AG08395 (cell line): ENCODE data around the gene GAB1.

Experiments
- DNase-seq: peaks from one replicate; pipeline ENCODE4 v3.0.0; 2012; ENCODE audit warnings: mixed read lengths, low spot score

GAB1 gene

DNA sequence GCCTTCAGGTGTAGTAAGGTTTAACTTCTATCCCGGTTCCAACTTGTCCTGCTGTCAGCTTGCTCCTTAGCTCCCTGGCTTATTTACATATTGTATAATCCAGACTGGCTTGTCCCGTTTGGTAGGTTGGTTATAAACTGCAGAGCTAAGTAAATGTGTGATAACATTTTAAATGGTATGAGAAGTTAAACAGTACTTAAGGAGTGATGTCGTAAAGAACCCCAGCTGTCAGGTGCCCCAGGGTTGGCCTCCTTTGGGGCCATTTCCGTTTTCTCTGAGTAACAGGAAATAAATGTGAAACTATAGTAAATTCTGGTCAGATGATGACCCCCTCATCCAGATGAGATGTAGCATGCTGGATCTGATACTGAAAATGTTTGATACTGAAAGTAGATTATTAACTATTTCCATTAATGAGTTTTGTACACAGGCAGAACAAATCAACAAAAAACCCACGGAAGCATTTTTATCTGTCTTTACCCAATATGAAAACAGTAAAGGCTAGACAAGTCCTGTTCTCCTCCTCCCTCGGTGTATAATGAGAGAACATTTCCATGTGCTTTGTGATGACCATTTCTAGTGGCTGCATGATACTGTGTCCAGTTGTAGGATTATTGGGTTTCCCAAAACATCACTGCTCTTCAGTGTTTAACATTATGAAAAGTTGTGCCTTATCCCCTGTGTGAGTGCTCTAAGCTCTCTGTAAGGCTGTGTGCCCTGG lies 22.4 kb downstream of the GAB1 start:
- peak; percentile 29 for DNase-seq

DNA sequence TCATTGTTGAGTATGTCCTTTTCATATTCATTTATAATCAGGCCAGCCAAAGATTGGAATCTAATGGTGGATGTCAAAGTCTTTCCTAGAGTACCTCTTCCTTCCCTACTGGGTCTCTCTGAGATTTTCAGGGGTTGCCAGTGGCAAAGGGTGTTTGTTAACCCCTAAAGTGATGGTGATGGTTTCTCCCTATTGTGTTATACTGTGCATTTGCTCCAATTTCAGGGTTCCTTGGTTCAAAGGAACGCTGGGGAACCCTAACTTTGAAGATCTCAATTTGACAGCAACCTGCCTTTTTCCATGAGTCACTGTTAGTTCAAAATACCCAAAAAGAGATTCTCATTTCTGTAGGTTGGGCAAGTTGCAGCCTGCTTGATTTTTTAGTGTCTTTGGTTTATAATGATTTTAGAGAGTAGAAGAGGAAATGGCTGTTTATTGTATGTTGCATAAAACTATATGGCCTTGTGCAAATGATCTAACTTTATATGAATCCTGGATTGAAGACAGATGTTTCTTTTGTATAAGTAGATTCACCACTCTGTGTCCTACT lies 23.0 kb downstream of the GAB1 start:
- no peak for DNase-seq

DNA sequence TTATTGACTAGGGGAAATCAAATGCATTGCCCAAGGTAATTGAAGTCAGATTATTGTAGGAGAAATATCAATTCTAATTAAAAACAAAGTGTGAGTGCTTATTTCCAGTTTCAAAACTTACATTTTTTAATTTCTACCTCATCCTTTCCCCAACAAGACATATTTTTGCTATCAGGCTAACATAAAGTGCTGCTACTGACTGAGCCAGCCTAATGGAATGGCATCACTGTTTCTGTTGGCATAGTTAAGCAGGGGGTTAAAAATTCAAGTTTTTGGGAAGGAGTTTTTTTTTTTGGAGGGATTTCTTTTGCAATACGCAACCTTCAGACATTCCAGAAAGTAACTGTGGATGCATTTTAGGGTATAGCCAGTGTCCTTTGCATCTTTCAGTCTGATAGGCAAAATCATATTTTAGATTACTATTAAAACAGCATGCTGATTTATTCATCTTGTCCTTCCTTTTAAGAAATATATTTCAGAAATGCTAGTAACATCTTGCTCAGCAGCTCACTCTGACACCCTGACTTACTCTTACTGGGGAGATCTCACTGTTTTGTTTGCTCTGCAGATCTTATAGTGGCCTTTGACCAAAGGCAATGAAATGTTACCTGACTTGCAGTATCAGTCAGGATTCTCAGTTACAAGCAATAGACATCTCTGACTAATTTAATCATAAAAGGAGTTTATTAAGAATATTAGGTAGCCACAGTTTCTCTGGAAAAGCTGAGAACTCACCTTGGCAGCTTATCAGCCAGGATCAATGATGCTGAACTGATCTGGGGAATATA lies 24.4 kb downstream of the GAB1 start:
- peak; percentile 54 for DNase-seq

DNA sequence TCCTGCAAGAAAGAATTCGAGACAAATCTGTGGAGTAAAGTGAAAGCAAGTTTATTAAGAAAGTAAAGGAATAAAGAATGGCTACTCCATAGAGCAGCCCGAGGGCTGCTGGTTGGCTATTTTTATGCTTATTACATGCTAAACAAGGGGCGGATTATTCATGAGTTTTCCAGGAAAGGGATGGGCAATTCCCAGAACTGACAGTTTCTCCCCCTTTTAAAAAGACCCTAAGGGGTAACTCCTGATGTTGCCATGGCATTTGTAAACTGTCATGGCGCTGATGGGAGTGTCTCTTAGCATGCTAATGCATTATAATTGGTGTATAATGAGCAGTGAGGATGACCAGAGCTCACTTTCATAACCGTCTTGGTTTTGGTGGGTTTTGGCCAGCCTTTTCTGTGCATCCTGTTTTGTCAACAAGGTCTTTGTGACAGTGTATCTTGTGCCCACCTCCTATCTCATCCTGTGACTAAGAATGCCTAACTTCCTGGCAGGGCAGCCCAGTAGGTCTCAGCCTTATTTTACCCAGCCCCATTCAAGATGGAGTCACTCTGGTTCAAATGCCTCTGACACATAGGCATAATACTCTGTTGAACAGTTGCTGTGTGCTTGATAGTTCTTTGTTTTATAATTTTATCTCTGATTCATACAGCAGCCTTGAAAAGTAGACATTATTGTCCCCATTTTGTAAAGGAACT lies 25.8 kb downstream of the GAB1 start:
- no peak for DNase-seq

DNA sequence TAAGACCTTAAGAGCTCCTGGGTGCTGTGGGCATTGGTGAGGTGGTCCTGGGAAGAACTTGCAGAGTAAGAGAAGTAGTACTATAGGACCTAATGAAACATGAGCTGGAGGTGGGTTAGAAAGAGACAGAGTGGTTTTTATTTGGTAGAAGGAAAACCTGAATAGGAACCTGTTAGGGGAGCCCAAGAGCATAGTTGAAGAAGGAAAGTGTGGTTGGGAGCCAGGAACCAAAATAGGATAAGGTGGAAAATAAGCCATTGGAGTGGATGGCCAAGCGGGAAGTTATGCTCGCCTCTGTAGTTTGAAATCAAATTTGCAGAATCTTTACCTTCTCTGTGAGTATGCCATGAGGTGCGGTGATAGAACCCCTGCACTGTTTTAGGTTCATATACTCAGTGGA lies 26.7 kb downstream of the GAB1 start:
- no peak for DNase-seq

DNA sequence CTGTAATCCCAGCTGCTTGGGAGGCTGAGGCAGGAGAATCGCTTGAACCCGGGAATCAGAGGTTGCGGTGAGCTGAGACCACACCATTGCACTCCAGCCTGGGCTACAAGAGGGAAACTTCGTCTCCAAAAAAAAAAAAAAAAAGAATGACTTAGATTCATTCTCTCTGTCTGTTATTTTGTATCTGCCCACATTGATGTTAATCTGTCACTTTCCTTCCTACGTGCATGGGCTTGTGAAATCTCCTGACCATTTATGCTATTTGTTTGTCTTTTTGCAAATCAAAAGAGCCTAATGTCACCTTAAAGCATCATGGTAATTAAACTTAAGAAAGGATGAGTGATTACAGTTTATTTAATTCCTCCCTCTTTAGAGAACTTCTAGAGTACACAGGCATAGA lies 27.4 kb downstream of the GAB1 start:
- DNase-seq, result no peak

DNA sequence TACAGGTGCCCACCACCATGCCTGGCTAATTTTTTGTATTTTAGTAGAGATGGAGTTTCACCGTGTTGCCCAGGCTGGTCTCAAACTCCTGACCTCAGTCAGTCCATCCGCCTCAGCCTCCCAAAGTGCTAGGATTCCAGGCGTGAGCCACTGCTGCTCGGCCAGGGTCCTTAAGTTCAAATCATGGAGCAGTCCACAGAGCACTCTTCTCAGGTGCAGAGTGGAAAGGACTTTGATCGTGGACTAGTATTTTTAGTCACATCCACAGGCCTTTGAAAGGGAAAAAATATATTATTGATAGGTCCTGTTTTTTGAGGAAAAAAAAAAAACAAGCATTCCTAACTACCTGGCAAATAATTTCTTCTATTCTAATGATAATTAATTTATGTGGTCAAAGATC lies 31.2 kb downstream of the GAB1 start:
- no peak for DNase-seq

DNA sequence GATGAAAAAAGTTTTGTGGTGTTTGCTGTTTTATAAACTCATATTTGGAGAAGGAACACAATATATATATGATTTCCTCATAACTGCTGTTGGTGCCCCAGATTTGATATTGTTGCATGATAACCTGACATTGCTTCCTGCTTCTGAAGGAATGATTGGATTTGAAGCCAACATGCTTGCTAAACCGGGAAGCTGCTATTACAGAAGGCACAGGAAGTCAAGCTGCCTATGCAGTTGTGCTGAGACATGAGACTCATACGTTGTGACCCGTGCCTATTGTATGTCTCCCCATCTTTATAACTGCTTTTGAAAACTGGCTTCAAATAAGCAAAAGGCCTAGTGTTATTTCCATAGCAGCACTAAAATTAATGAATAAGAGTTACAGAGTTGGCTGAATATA lies 32.9 kb downstream of the GAB1 start:
- no peak for DNase-seq

DNA sequence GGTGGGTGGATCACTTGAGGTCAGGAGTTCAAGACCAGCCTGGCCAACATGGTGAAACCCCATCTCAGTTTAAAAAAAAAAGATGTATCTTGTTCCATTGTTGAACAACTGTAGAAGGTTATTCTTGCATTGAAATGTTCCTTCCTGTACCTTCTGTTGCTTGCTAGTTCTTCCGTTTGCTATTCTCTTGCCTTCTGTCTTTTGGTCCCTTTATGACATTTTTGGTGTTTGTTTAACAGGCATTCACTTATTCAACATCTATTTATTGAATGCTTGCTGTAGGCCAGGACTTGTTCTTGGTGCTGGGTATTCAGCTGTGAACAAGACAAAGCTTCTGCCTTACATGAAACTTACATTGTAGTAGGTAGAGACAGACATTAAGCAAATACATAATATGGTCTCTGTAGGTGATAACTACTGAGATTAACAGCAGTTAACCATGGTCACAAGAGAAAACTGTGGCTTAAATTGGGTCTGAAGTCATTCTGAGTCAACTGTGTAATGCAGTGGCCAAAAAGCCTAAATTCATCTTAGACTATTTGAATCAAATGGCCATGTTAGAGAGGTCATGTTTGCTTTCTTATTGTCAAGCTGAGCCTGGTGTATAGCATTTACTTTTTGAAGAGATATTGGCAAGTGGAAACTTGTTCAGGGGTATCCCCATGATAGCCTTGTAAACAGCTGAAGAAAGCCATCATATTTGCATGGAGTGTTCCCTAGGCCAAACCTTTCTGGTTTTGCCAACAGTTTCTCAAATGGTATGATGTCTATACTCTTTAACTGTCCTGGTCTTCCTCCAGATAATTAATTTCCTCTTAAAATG lies 35.6 kb downstream of the GAB1 start:
- DNase-seq, result no peak

DNA sequence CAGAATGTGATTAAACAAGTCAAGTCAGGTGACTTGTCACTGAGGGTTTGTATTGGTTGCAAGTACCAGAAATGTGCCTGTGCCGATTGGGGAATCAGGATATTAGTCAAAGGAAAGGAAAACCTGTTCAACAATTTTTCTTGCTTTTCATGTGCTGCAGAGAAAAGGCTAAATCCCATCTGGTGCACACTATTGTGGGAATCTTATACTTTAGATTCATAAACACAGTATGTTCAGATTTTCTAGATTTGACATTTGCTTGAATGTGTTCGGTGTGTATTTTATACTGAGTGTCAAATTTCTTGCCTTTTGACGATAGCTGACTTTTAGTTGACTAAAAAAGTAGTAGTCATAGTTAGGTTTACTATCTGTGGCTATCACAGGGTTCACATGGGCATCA lies 37.6 kb downstream of the GAB1 start:
- no peak for DNase-seq

DNA sequence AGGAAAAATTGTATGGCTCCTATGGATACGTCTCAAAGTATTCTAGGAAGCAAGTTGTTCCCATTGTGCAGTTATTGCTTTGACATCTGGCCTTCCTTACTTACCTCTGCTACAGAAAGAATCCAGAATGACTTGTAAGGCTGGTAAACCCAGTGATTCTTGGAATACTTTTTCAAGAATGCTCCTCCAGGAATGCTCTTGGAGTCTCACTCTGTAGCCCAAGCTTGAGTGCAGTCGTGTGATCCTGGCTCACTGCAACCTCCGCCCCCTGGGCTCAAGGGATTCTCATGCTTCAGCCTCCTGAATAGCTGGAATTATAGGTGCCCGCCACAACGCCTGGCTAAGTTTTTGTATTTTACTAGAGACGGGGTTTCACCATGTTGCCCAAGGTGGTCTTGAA lies 38.1 kb downstream of the GAB1 start:
- no peak for DNase-seq

DNA sequence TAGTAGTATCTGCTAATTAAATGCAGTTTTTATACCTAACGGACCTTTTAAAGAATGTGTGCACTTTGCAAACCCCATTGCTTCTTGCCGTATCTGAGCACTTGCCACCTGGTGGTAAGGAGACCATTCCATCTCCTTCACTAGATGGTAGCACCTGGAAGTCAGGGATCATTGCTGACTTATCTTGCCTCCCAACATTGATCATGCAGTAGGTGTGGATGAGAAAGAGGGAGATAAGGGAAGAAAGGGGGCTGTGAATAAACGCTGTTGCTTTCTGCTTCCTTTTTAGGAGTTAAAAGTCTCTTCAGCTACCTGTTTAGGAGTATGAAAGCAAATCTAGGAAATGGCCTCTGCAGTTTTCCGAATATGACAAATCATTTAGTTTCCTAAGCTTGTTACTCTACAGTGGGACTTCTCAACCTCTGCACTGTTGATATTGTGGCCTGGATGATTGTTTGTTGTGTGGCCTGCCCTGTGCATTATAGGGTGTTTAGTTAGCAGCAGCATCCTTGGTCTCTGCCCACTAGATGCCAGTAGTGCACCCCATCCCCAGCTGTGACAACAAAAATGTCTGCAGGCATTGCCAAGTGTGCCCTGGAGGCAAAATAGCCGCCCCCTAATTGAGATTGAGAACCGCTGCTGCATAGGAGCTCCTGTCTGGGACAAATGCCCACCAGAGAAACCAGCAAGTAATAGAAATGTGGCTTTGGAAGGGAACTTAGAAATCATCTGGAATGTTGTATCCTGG lies 38.8 kb downstream of the GAB1 start:
- DNase-seq, result peak; percentile 37

DNA sequence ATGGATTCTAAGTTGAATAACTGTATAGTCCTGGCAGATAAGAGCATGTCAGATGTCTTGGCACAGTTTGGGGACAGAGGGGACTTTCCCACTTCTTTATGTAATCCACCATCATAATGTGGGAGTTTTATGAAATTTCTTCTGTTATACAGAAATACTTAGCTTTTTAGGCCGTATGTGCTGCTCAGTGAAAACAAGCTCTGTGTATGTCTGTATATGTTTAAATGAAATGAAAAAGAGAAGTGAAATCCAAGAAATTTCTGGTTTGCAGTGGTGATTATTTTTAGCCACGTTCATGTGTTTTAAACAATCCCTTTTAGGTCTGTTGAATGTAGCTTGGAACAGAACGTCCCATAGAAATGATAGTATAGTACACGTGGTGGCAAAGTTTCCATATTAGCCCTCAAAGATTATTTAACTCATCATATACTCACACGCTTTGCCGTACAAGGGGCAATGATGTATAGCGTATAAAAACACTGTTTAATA lies 41.0 kb downstream of the GAB1 start:
- DNase-seq, result no peak

DNA sequence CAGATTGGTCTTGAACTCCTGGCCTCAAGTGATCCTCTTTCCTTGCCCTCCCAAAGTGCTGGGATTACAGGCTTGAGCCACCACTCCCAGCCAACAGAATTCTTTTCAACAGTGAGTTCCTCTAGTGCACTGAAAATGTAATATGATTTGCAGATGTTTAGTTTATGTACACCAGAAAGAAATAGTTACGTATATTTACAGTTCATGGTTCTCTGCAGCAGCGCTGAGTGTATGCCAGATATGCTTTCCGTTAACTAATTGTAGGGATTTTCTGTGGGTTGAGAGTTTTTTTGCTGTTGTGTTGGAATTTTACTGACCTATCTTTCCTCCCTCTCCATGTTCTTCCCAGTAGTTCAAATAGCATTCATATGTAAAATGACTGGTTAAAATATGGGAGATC lies 44.0 kb downstream of the GAB1 start:
- DNase-seq, result no peak

DNA sequence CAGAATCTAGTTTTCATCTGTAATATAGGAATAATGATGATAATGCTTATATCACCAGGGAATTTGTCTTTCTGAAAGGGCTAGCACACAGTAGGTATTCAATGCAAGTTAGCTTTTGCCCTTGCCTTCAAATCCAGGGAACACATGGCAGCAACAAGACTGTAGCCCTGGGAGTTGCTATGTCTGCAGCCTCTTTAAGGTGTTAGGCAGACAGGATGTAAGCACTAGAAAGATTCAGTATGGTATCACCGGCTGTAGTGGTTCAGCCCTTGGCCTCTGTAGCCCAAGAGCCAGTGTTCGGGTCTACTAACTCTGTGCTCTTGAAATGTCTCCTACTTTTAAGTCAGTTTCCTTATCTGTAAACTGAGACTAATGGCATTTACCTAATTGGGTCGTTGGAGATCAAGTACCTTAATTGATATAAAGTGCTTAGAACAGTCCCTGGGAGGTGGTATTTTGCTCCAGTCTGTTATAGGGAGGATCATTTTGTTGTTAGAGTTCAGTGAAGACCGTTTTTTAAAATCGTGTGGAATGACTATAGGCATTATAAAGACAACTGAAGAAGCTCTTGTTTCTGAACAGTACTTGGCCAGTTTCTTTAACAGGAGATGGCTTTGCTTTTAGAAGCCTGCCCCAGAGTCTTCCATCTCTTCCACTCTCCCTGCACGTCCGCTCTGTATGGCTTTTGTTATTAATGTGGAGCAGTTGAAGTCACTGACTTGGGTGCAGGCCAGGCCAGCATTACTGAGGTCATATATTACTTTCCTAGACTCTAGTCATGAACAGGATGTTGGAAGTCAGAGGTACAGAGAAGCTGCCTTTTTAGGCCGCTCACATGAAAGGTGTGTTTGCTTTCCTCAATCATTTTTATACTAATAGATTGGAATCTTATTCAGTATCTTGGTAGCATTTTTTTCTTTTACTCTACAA lies 44.8 kb downstream of the GAB1 start:
- DNase-seq, result peak; percentile 73

DNA sequence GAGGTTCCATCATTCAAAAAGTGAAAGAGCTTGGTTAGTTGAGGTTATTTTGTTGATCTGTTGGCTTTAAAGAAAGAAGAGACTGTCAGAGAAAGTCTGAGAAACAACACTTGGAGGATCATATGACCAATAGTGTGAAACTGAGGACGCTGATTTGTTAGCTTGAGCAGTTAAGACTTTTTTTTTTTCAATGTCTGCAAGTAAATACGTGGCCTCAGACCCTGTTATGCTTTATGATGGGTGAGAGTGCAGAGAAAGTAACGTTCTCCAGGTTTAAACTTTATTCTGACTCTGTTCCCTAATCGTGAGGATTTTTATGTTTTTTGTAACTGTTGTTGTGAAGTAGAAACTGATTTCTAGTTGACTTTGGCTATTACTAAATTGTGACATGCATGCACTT lies 45.9 kb downstream of the GAB1 start:
- DNase-seq, result no peak

DNA sequence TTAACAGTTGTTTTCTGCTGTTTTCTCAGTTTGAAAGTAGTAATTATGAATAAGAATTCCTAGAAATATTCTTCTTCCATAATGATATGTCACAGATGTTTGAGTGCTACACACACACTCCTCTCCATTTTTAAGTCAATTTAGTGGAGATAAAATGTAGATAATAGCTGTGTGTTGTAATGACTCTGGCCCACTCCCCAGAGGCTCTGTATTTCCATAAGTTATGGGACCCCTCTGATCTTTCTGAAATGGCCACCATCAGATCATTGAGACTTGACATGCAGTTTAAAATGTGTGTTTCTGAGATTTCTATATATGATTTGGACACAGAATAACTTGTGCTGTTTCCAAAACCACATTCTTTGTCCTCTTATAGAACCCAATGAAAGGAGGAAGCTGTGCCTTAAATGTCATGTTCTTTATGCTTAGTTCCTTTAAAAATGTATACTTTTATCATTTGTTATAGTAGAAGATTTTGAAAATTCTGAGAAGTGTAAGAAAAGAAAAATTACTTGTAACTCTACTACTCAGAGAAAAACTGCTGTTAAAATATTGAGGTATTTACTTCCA lies 46.4 kb downstream of the GAB1 start:
- no peak for DNase-seq

DNA sequence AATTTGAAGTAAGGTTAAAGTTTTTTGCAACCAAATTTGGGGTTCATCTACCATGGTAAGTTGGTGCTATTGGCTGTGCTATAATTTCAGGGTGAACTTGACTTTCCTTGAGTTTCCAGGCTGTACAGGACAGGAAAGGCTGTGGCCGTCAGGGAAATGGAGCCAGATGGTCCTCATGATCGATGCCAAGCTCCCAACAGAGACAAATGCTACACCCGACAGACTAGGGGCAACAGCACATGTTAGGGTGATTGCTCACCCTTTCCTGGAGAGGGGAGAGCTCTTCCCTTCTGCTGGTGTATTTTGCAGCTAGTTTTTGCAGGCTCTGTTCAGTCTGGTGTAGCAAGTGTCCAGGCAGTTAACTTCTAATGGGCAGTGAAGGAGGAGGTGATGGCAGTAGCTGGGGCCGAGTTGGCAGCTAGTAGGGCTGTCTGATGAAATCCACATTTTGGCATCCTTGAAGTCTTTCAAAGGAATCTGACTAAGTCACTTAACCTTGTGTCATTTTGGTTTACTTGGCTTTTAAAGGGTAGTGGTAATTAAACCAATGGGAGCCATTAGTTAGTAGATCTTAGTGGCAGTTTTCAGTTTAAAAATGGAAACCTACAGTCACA lies 47.8 kb downstream of the GAB1 start:
- DNase-seq, result peak; percentile 67

DNA sequence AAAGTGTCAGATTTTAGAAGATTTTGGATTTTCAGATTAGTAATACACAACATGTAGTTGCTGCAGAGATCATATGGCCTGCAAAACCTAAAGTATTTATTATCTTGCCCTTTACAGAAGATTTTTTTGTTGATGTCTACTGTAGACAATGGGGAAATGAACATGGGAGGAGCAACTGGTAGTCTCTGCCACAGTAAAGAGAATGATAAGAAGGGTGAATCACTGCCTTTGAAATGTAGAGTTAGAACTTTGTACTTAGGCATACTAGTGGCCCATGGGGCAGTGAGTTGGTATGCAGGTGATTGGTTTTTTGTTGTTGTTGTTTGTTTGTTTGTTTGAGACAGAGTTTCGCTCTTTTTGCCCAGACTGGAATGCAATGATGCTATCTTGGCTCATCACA lies 50.1 kb downstream of the GAB1 start:
- no peak for DNase-seq
